K562 (cell line): ENCODE data around the gene ING2. TPM values are rescaled to one million over a fixed set of nuclear protein-coding genes. Genes with fewer than 3 reads are reported as not detected.

Experiments
- BCL6 ChIP-seq: fragments of 250-450 bp; sonication (Bioruptor Pico); IDR thresholded peaks from 2 replicates; pipeline ENCODE4 v1.4.0; 2020
- CHD4 ChIP-seq: fragments of 200-600 bp; sonication (generic); IDR thresholded peaks from 3 replicates; pipeline ENCODE4 v1.6.1; 2012; ENCODE audit warnings: low read depth, mild to moderate bottlenecking, mixed read lengths, low read length, inconsistent platforms; ENCODE audit not compliant: insufficient read depth, insufficient replicate concordance, poor library complexity, severe bottlenecking
- CTCFL ChIP-seq: IDR thresholded peaks from 2 replicates; pipeline ENCODE4 v1.6.1; 2011; ENCODE audit warnings: borderline replicate concordance, low read depth, mild to moderate bottlenecking, moderate library complexity, low read length; ENCODE audit not compliant: insufficient read depth, poor library complexity, severe bottlenecking
- GTF3C2 ChIP-seq: IDR thresholded peaks from 3 replicates; pipeline ENCODE4 v1.6.1; 2011; ENCODE audit warnings: borderline replicate concordance, mild to moderate bottlenecking, moderate library complexity; ENCODE audit not compliant: insufficient read length; ENCODE audit errors: extremely low read depth
- HNRNPK ChIP-seq: fragments of 200-400 bp; formaldehyde crosslinking; IDR thresholded peaks from one replicate; pipeline ENCODE4 v1.6.1; 2018; ENCODE audit warnings: mild to moderate bottlenecking, low read depth, low read length; ENCODE audit not compliant: poor library complexity, severe bottlenecking
- HNRNPL ChIP-seq: fragments of 200-400 bp; formaldehyde crosslinking; IDR thresholded peaks from 2 replicates; pipeline ENCODE4 v1.6.1; 2017; ENCODE audit warnings: low read depth, mild to moderate bottlenecking, low read length
- MAFG ChIP-seq: fragments of 450-650 bp; conservative IDR thresholded peaks from 2 replicates; pipeline ENCODE4 v1.6.1; 2016; ENCODE audit warnings: missing genetic modification characterization, missing compliant biosample characterization
- NCOA1 ChIP-seq: fragments of 450-650 bp; IDR thresholded peaks from 2 replicates; pipeline ENCODE4 v1.6.1; 2016; ENCODE audit warnings: low read depth
- STAT5A ChIP-seq: IDR thresholded peaks from 2 replicates; pipeline ENCODE4 v1.6.1; 2012; ENCODE audit warnings: low read length, inconsistent platforms, borderline replicate concordance
- THRAP3 ChIP-seq: fragments of 450-650 bp; IDR thresholded peaks from 2 replicates; pipeline ENCODE4 v1.6.1; 2016; ENCODE audit warnings: mild to moderate bottlenecking, inconsistent platforms, borderline replicate concordance
- ZBTB11 ChIP-seq, 3 experiments: fragments of 200-800 bp in 1 of 3; fragments of 250-450 bp in 1 of 3; fragments of 450-650 bp in 1 of 3; sonication (Bioruptor Pico) in 1 of 3; sonication (Bioruptor generic) in 1 of 3; formaldehyde crosslinking in 1 of 3; IDR thresholded peaks; 2 replicates each; pipeline versions ENCODE4 v1.6.1 to v1.8.0; 2016 to 2022; ENCODE audit warnings: mild to moderate bottlenecking in 2 of 3, missing genetic modification characterization in 2 of 3, missing compliant biosample characterization in 1 of 3, moderate library complexity in 1 of 3
- ZNF280B ChIP-seq: fragments of 250-450 bp; sonication (Bioruptor Pico); IDR thresholded peaks from 2 replicates; pipeline ENCODE4 v1.5.1; 2021; ENCODE audit warnings: mild to moderate bottlenecking
- ZNF316 ChIP-seq: fragments of 450-650 bp; IDR thresholded peaks from 2 replicates; pipeline ENCODE4 v1.6.1; 2016
- ZNF695 ChIP-seq: fragments of 450-650 bp; formaldehyde crosslinking; IDR thresholded peaks from 2 replicates; pipeline ENCODE4 v1.4.0; 2020; ENCODE audit warnings: mild to moderate bottlenecking, moderate library complexity
- polyA plus RNA-seq, 8 experiments: library from polyadenylated mRNA; depleted of rRNA in 4 of 8; stranded (reverse) in 5 of 8; unstranded in 3 of 8; fragments of >200 nt; fragmentation: Nextera tagmentation in 2 of 8; fragmentation: Illumina TruSeq in 1 of 8; extraction: Ambion mirVana in 2 of 8; extraction: Trizol in 1 of 8; gene quantifications; 2 replicates each; pipeline versions ENCODE4 v1.2.1 to v1.2.3, GENCODE V29; 2011 to 2014; ENCODE audit warnings: inconsistent platforms in 1 of 8, missing spikeins in 1 of 8
- total RNA-seq, 7 experiments: library from RNA; depleted of rRNA in 6 of 7; stranded (reverse); fragments of >200 nt in 6 of 7; fragmentation: Illumina TruSeq in 2 of 7; extraction: Trizol in 2 of 7; gene quantifications; 2 replicates each; pipeline versions ENCODE4 v1.2.1 to v1.2.3, GENCODE V29; 2011 to 2021; ENCODE audit warnings: low replicate concordance in 1 of 7

Gene ING2
- total and polyA plus RNA-seq, 9 of the 15 experiments (the other 6 are each of a cell fraction or from before 2014, with no cell fraction given), result 2.9 to 21.4 (median 12.4) TPM

- TF ChIP-seq GTF3C2, result no peak
- no peak for TF ChIP-seq ZNF280B (CRISPR knock-in tag)
- TF ChIP-seq CHD4, result no peak
- no peak for TF ChIP-seq MAFG (tag)
- no peak for TF ChIP-seq ZBTB11 (CRISPR knock-in tag; IDR thresholded peaks at IDR 0.05)
- TF ChIP-seq THRAP3, result no peak
- no peak for TF ChIP-seq NCOA1
- TF ChIP-seq CTCFL, result no peak
- no peak for TF ChIP-seq BCL6 (CRISPR knock-in tag)
- 0 out of 2 replicates have a peak, but pooled peaks have one; percentile 11 for TF ChIP-seq HNRNPL
- no peak for TF ChIP-seq ZNF316
- no peak for TF ChIP-seq STAT5A
- TF ChIP-seq ZNF695 (CRISPR knock-in tag), result no peak
- no peak for TF ChIP-seq HNRNPK
Measured at GRCh38 chr4:183504930-183505610, at the start of gene ING2 (continued).
